Activated CD8-positive, alpha-beta memory T cell treated with anti-CD3 and anti-CD28 coated beads, Interleukin-2, amount 50 U/mL, for 1 hour (primary cell): ENCODE results near the gene TNMD.

Source experiments
- DNase-seq: peaks from one replicate; pipeline ENCODE4 v3.0.0-alpha.2; 2020; ENCODE audit errors: extremely low read depth

Gene TNMD

DNA sequence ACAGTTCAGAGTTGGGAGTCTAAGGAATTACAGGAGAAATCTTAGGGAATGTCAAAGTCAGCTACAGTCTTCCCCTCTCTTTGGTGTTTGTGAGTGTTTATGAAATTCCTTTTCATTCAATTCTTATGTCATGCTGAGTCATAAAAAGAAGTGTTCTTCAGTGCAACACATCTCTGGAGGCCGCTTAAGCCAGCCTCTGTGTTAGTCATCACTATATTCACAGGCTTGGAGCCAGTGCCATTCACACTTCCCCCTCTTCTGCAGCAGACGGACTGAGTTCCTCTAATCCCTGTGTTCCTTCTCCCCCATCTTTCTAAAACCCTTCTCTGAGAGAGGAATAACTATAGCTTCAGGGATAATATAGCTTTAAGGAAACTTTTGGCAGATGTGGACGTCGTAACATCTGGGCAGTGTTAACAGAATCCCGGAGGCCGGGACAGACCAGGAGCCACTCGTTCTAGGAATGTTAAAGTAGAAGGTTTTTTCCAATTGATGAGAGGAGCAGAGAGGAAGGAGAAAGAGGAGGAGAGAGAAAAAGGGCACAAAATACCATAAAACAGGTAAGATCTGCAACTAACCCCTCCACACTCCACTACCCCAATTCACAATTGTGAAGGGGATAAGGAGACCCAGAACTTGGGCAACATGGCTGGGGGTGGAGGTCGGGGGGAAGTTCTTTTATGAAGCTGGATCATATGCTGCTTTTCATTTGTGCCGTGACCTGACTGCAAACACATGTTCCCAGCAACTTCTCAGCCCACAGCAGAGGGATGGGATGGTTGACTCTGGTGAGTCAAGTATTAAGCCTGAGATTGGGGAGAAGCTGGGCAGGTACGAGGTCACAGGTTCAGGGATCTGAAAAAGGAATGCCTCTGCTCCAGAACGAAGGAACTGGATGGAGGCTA lies 59.5 kb downstream of the TNMD start, which contains the start of gene SRPX2:
SRPX2 (plus strand) TSS at position 244 of the 905 bp plus-strand sequence. CDS start 2,124 bp downstream, outside the sequence.
- no peak for DNase-seq

DNA sequence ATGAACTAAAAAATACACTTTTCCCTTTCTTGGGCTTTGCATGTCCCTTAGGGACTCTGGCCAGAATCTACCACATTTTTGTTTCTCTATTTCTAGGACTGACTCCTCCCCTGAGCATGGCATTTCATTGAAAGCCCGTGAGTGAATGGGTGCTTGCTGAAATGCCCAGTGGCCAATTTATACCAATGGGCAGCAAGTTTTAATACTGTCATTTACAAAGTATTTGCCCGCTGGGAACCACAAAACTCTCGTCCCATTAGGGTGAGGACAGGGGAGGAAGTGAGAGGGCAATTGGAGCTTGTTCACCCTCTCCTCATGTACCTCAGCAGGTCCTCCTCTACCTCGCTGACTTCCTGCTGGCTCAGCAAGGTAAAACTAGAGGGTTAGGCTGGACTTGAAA lies 60.4 kb downstream of the TNMD start:
- DNase-seq: no peak

GRCh38 chrX:100647095-100647494 lies 62.4 kb downstream of the TNMD start:
- DNase-seq: no peak

DNA sequence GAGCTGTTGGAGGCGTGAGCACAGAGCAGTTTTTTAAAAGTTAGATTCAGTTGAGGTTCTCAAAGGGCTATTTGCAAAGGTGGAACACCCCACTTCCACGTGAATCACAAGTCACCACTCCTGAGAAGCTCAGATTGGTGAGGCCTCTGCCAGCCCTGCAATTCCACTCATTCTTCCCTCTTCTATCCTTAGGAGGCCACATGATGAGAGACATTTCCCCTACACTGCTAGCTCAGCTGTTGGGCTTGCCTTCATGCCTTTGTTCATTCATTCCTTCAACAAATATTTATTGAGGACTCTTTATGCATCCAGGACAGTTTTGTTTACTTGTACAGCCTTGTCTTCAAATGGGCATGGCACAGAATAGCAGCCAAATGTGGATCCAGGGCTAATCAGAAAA lies 63.0 kb downstream of the TNMD start:
- DNase-seq: no peak

DNA sequence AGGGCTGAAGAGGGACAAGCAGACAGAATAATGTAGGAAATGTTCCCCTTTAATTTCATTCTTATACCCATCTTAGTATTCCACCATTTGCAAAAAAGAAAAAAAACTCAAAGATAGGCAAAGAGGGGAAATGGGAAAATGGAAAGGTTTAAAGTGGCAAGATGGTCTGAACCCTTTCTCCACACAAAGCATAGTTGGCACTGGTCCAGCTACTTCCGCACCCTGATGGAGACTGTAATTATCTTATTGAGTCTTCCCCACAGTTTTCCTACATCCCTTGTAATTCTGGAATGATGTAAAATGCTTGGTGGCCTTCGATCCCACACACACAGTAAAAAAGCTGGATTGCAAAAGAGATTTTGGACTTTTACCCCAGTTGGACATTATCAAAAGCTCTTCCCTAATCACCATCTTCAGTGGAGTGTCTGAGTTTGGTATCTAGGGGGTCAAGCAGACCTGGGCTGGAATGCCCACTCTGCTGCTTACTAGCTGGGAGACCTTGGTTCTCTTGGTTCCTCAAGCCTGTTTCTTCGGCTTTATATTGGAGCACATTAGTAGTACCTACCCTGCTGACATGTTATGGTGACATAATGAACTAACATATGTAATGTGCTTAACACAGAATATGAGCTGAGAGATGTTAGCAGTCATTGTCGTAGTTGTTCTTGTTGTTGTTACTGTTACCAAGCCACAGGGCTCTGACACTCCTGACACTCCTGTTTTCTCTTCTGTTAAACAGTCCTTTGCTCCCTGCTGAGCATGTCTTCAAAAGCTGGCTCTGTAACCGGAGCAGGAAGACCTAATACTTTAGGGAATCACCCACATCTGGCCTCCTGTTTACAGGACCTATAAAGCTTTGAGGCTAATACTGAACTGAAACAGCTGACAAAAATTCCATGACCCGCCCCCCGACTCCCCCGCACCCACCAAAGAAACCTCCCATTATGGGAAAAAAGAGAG lies 64.0 kb downstream of the TNMD start:
- DNase-seq: no peak
